C4-2B (cell line): ENCODE results near the gene CPXM1.

Experiments used
- ZFX ChIP-seq: fragments of 450-650 bp; IDR thresholded peaks from 2 replicates; pipeline ENCODE4 v1.6.1; 2017
- TF ChIP-seq, protein P1 (sequence below): fragments of 450-650 bp; conservative IDR thresholded peaks from 2 replicates; pipeline ENCODE4 v1.5.1; 2017; ENCODE audit warnings: mild to moderate bottlenecking

- TF ChIP-seq, protein P1, sequence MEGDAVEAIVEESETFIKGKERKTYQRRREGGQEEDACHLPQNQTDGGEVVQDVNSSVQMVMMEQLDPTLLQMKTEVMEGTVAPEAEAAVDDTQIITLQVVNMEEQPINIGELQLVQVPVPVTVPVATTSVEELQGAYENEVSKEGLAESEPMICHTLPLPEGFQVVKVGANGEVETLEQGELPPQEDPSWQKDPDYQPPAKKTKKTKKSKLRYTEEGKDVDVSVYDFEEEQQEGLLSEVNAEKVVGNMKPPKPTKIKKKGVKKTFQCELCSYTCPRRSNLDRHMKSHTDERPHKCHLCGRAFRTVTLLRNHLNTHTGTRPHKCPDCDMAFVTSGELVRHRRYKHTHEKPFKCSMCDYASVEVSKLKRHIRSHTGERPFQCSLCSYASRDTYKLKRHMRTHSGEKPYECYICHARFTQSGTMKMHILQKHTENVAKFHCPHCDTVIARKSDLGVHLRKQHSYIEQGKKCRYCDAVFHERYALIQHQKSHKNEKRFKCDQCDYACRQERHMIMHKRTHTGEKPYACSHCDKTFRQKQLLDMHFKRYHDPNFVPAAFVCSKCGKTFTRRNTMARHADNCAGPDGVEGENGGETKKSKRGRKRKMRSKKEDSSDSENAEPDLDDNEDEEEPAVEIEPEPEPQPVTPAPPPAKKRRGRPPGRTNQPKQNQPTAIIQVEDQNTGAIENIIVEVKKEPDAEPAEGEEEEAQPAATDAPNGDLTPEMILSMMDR = no peak
- no peak for TF ChIP-seq ZFX
Measured at GRCh38 chr20:2793471-2793870, 7.0 kb downstream of the CPXM1 start.
